H1 (cell line): ENCODE data around the gene ATP1A1. TPM values are rescaled to one million over a fixed set of nuclear protein-coding genes. Genes with fewer than 3 reads are reported as not detected.

ENCODE experiments used
- CTCF ChIA-PET: fragments of 300-600 bp; sonication (Branson Sonifier 250); formaldehyde crosslinking; loops from one replicate; lab custom pipeline; 2021; ENCODE audit not compliant: partially characterized antibody; lab: Charles Lee
- POLR2A ChIA-PET: fragments of 300-600 bp; sonication (Branson Sonifier 250); formaldehyde crosslinking; loops from one replicate; lab custom pipeline; 2021; ENCODE audit warnings: inconsistent platforms; ENCODE audit not compliant: partially characterized antibody; lab: Charles Lee
- DNase-seq, 2 experiments: peaks; one replicate each; pipeline versions ENCODE4 v3.0.0 to v3.0.0-alpha.2; 2010 to 2022; ENCODE audit warnings: low spot score in 2 of 2, low read depth in 1 of 2, mixed read lengths in 1 of 2
- FAIRE-seq: peaks from 2 replicates; lab custom pipeline; 2011; peaks lifted over from hg19 to GRCh38; lab: Jason Lieb, UNC
- H2AFZ ChIP-seq: 2 replicates; pipeline ENCODE4 v1.8.1; 2012; ENCODE audit warnings: low read length, inconsistent platforms
- H2AK5ac ChIP-seq: 2 replicates; pipeline ENCODE4 v1.6.1; 2013; ENCODE audit warnings: low read depth, low read length
- H2BK120ac ChIP-seq: replicated peaks from 2 replicates; pipeline ENCODE3; 2013; ENCODE audit warnings: low read depth, low read length, inconsistent platforms
- H2BK12ac ChIP-seq: 2 replicates; pipeline ENCODE4 v1.6.1; 2013; ENCODE audit warnings: low read depth, low read length
- H2BK15ac ChIP-seq: 2 replicates; pipeline ENCODE4 v1.6.1; 2013; ENCODE audit warnings: low read length
- H2BK20ac ChIP-seq: 2 replicates; pipeline ENCODE4 v1.6.1; 2013; ENCODE audit warnings: low read length
- H2BK5ac ChIP-seq: 2 replicates; pipeline ENCODE4 v1.6.1; 2013; ENCODE audit warnings: low read depth, low read length
- H3K14ac ChIP-seq: 2 replicates; pipeline ENCODE4 v1.6.1; 2013; ENCODE audit warnings: inconsistent platforms; ENCODE audit not compliant: insufficient read length
- H3K18ac ChIP-seq: 2 replicates; pipeline ENCODE4 v1.6.1; 2013; ENCODE audit warnings: low read length; ENCODE audit errors: extremely low read depth
- H3K23ac ChIP-seq: 2 replicates; pipeline ENCODE4 v1.6.1; 2013; ENCODE audit warnings: inconsistent platforms; ENCODE audit not compliant: insufficient read length
- H3K23me2 ChIP-seq: 2 replicates; pipeline ENCODE4 v1.6.1; 2013; ENCODE audit warnings: low read depth, low read length
- H3K27ac ChIP-seq: 2 replicates; pipeline ENCODE4 v1.6.1; 2011; ENCODE audit warnings: low read depth, low read length, inconsistent platforms
- H3K27me3 ChIP-seq, 4 experiments: replicated peaks in 1 of 4; 1 replicate in 1 of 4; 2 replicates in 3 of 4; pipeline versions ENCODE4 v1.6.1 to v1.8.1; 2011 to 2013; ENCODE audit warnings: low read length in 3 of 4, mild to moderate bottlenecking in 3 of 4, inconsistent platforms in 2 of 4, mixed read lengths in 2 of 4, moderate library complexity in 1 of 4; ENCODE audit not compliant: control insufficient read depth in 3 of 4, insufficient read depth in 3 of 4; ENCODE audit errors: extremely low read depth in 1 of 4
- H3K36me3 ChIP-seq, 4 experiments: 2 replicates each; pipeline versions ENCODE4 v1.6.1 to v1.8.1; 2011 to 2013; ENCODE audit warnings: mild to moderate bottlenecking in 4 of 4, low read length in 3 of 4, moderate library complexity in 2 of 4, control low read depth in 1 of 4, inconsistent platforms in 1 of 4; ENCODE audit not compliant: insufficient read depth in 4 of 4, control insufficient read depth in 2 of 4
- H3K4ac ChIP-seq: replicated peaks from 2 replicates; pipeline ENCODE3; 2013; ENCODE audit warnings: low read length, low read depth, mixed read lengths, inconsistent platforms; ENCODE audit not compliant: insufficient read length
- H3K4me1 ChIP-seq, 4 experiments: replicated peaks in 1 of 4; 1 replicate in 1 of 4; 2 replicates in 3 of 4; pipeline versions ENCODE4 v1.6.1 to v1.8.1; 2011 to 2013; ENCODE audit warnings: low read length in 3 of 4, inconsistent platforms in 2 of 4, mixed read lengths in 1 of 4; ENCODE audit not compliant: insufficient read depth in 4 of 4, control insufficient read depth in 3 of 4
- H3K4me2 ChIP-seq, 2 experiments: 2 replicates each; pipeline versions ENCODE4 v1.6.1 to v1.8.1; 2011 to 2013; ENCODE audit warnings: low read depth in 2 of 2, low read length in 2 of 2, control low read depth in 1 of 2, inconsistent platforms in 1 of 2, mild to moderate bottlenecking in 1 of 2; ENCODE audit not compliant: insufficient read depth in 1 of 2
- H3K4me3 ChIP-seq, 4 experiments: fragments of 200-600, 300-600 bp in 1 of 4; sonication (generic), shearing (Covaris generic), sonication (Bioruptor Twin) in 1 of 4; 2 replicates each; pipeline versions ENCODE4 v1.5.1 to v1.8.1; 2011 to 2016; ENCODE audit warnings: low read length in 4 of 4, low read depth in 3 of 4, control low read depth in 2 of 4, inconsistent platforms in 2 of 4, mild to moderate bottlenecking in 2 of 4, mixed read lengths in 1 of 4, moderate library complexity in 1 of 4; ENCODE audit not compliant: insufficient read depth in 2 of 4; ENCODE audit errors: extremely low read depth in 1 of 4
- H3K56ac ChIP-seq: replicated peaks from 2 replicates; pipeline ENCODE3; 2013; ENCODE audit warnings: low read depth, mild to moderate bottlenecking, mixed read lengths, low read length, inconsistent platforms; ENCODE audit not compliant: insufficient read length
- H3K79me1 ChIP-seq: 2 replicates; pipeline ENCODE4 v1.6.1; 2013; ENCODE audit warnings: low read depth, low read length, control low read depth
- H3K79me2 ChIP-seq, 2 experiments: 2 replicates each; pipeline versions ENCODE4 v1.6.1 to v1.8.1; 2012 to 2013; ENCODE audit warnings: low read length in 2 of 2, mild to moderate bottlenecking in 2 of 2, inconsistent platforms in 1 of 2; ENCODE audit not compliant: insufficient read depth in 2 of 2, control insufficient read depth in 1 of 2
- H3K9ac ChIP-seq, 4 experiments: replicated peaks in 1 of 4; 1 replicate in 1 of 4; 2 replicates in 3 of 4; pipeline versions ENCODE4 v1.6.1 to v1.8.1; 2011 to 2013; ENCODE audit warnings: low read depth in 3 of 4, low read length in 3 of 4, control low read depth in 2 of 4, mild to moderate bottlenecking in 2 of 4, moderate library complexity in 2 of 4, inconsistent platforms in 1 of 4; ENCODE audit errors: extremely low read depth in 1 of 4
- H3K9me3 ChIP-seq, 2 experiments: 2 replicates each; pipeline versions ENCODE4 v1.6.1 to v1.8.1; 2012 to 2013; ENCODE audit warnings: mild to moderate bottlenecking in 2 of 2, moderate library complexity in 2 of 2, control low read depth in 1 of 2, inconsistent platforms in 1 of 2, low read depth in 1 of 2, low read length in 1 of 2, mixed read lengths in 1 of 2; ENCODE audit not compliant: insufficient read depth in 2 of 2
- H4K20me1 ChIP-seq, 2 experiments: replicated peaks in 1 of 2; 2 replicates each; pipeline versions ENCODE3 to v1.8.1; 2011 to 2013; ENCODE audit warnings: inconsistent platforms in 2 of 2, low read length in 2 of 2, mild to moderate bottlenecking in 1 of 2; ENCODE audit not compliant: insufficient read depth in 2 of 2, control insufficient read depth in 1 of 2
- H4K5ac ChIP-seq: 2 replicates; pipeline ENCODE4 v1.6.1; 2013; ENCODE audit warnings: low read length, low read depth, mixed read lengths, inconsistent platforms; ENCODE audit not compliant: insufficient read length
- H4K8ac ChIP-seq: 2 replicates; pipeline ENCODE4 v1.8.0; 2013; ENCODE audit warnings: mild to moderate bottlenecking, moderate library complexity, low read length, inconsistent platforms; ENCODE audit not compliant: insufficient read depth; ENCODE audit errors: extremely low read depth
- H4K91ac ChIP-seq: replicated peaks from 2 replicates; pipeline ENCODE3; 2013; ENCODE audit warnings: low read length, mixed read lengths, inconsistent platforms; ENCODE audit not compliant: insufficient read length
- CBX8 ChIP-seq: fragments of 300-800, 300-1000 bp; sonication (generic); IDR thresholded peaks from 2 replicates; pipeline ENCODE4 v1.7.1; 2016; ENCODE audit warnings: low read depth, low read length, borderline replicate concordance
- CHD2 ChIP-seq: IDR thresholded peaks from 2 replicates; pipeline ENCODE4 v1.6.1; 2012; ENCODE audit warnings: low read length, improper control_type of control experiment
- CTBP2 ChIP-seq: IDR thresholded peaks from 2 replicates; pipeline ENCODE4 v1.7.0; 2011; ENCODE audit warnings: borderline replicate concordance, mild to moderate bottlenecking, moderate library complexity, mixed read lengths, low read length; ENCODE audit not compliant: insufficient read depth, insufficient read length
- HDAC6 ChIP-seq: IDR thresholded peaks from one replicate; pipeline ENCODE4 v1.7.1; 2012; ENCODE audit warnings: low read depth, mild to moderate bottlenecking, inconsistent platforms, low read length, moderate library complexity
- JUN ChIP-seq: IDR thresholded peaks from 2 replicates; pipeline ENCODE4 v1.6.1; 2011; ENCODE audit warnings: low read depth, mild to moderate bottlenecking, improper control_type of control experiment, low read length
- RBBP5 ChIP-seq: IDR thresholded peaks from 2 replicates; pipeline ENCODE4 v1.7.1; 2012; ENCODE audit warnings: low read depth, mild to moderate bottlenecking, inconsistent platforms, low read length, moderate library complexity, borderline replicate concordance
- RNF2 ChIP-seq: fragments of 200-900, 300-1000 bp; sonication (generic); IDR thresholded peaks from 2 replicates; pipeline ENCODE4 v1.7.1; 2016; ENCODE audit warnings: borderline replicate concordance, low read depth, mild to moderate bottlenecking, antibody characterized with exemption, low read length; ENCODE audit not compliant: poor library complexity, severe bottlenecking; ENCODE audit errors: missing control alignments
- SIN3A ChIP-seq, 2 experiments: IDR thresholded peaks in 1 of 2; conservative IDR thresholded peaks in 1 of 2; 2 replicates each; pipeline ENCODE4 v1.6.1; 2011 to 2012; ENCODE audit warnings: low read length in 2 of 2, improper control_type of control experiment in 1 of 2, low read depth in 1 of 2, mild to moderate bottlenecking in 1 of 2
- WGBS, 2 experiments: shearing (Covaris generic) in 1 of 2; methylation state at CpG; one replicate each; pipeline versions ENCODE4 v1.1.6 to v1.1.7; 2013 to 2015; ENCODE audit warnings: low lambda C conversion rate in 2 of 2, mixed read lengths in 2 of 2, inconsistent platforms in 1 of 2, low coverage in 1 of 2, missing lambda C conversion rate in 1 of 2; ENCODE audit not compliant: insufficient replicate concordance in 2 of 2, insufficient coverage in 1 of 2, insufficient read length in 1 of 2; ENCODE audit errors: extremely low coverage in 1 of 2, missing lambda C conversion rate in 1 of 2; 5-methylcytosine and 5-hydroxymethylcytosine counted together
- polyA plus RNA-seq, 7 experiments: library from polyadenylated mRNA; depleted of rRNA in 3 of 7; stranded (reverse) in 5 of 7; unstranded in 2 of 7; fragments of >200 nt in 5 of 7; fragments of 200-250 nt in 2 of 7; gene quantifications; 1 replicate in 5 of 7; 2 replicates in 1 of 7; 4 replicates in 1 of 7; pipeline versions ENCODE4 v1.2.1 to v1.2.3, GENCODE V29; 2011 to 2013; ENCODE audit warnings: missing spikeins in 2 of 7, mixed read lengths in 2 of 7
- total RNA-seq: library from RNA; stranded (reverse); fragmentation: NEBNext Ultra II Directional; extraction: Animal tissue kit (Norgen Biotek cat#: 25700); gene quantifications from 2 replicates; pipeline ENCODE4 v1.2.1, GENCODE V29; 2021
- TF ChIP-seq, protein P1 (sequence below): IDR thresholded peaks from 2 replicates; pipeline ENCODE4 v1.6.1; 2011; ENCODE audit warnings: low read length, improper control_type of control experiment
- TF ChIP-seq, protein P2 (sequence below): IDR thresholded peaks from 2 replicates; pipeline ENCODE4 v1.6.1; 2012; ENCODE audit warnings: inconsistent platforms

ATP1A1 gene
- total and polyA plus RNA-seq, 2 of the 8 experiments (the other 6 are each of a cell fraction or from before 2014, with no cell fraction given): 222 to 325 TPM

DNA sequence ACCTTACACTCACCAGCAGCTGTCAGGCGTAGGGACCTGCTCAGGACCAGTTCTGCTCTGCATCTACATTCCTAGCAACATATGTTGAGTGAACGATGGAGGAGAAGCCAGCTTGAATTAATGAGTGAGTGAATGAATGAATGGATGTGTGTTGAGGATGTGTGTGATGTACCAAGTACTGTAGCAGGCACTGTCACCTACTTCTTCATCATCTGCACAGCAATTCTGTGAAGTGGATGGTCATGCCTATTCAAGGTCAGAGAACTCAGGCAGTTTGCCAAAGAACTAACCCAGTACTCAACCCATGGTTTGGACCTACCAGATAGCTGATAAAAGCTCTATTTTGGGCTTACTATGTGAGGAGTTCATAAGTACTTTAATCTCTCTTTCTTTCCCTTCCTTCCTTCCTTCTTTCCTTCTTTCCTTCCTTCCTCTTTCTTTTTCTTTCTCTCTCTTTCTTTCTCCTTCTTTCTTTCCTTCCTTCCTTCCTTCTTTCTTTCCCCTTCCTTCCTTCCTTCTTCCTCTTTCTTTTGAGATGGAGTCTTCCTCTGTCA, 56.9 kb downstream of the ATP1A1 start:
- no peak overlapping the region for H2BK120ac ChIP-seq
- H3K56ac ChIP-seq: no peak overlapping the region
- ChIA-PET CTCF (interaction anchor here (0.7 to 4.2 kb wide), 6 partner anchors 13 to 532 kb away, joined by 3 to 16 read pairs (median 6); no protein-coding TSS in a partner anchor), POLR2A (interaction anchor here (0.6 to 1.4 kb wide), 2 partner anchors 13 to 33 kb away, joined by 3 to 5 read pairs; no protein-coding TSS in a partner anchor)
- no peak overlapping the region for H2BK12ac ChIP-seq
- H3K79me1 ChIP-seq: no peaks in the 10 kb centered on the region
- FAIRE-seq: no peak
- 95% methylated on average over 2 of the region's 2 CpGs; no CpG with 5 or more reads in 1 of the 2 experiments for WGBS, 2 experiments
- H4K20me1 ChIP-seq: peaks cover 0 to under 1% of the 10 kb centered on the region in 2 experiments
- DNase-seq: no peak
- H3K23me2 ChIP-seq: no peaks in the 10 kb centered on the region
- H3K9me3 ChIP-seq: no peaks in the 10 kb centered on the region
- no peak overlapping the region for H2BK20ac ChIP-seq
- no peak overlapping the region for H3K9ac ChIP-seq
- no peaks in the 10 kb centered on the region for H3K36me3 ChIP-seq
- H3K27ac ChIP-seq: no peak overlapping the region
- no peak overlapping the region for H3K4me3 ChIP-seq
- no peak overlapping the region for H4K91ac ChIP-seq
- H2BK5ac ChIP-seq: no peak overlapping the region
- no peak overlapping the region for H3K23ac ChIP-seq
- H2BK15ac ChIP-seq: no peak overlapping the region
- no peak overlapping the region for H3K18ac ChIP-seq
- H3K4me2 ChIP-seq: no peak overlapping the region
- H3K79me2 ChIP-seq: no peaks in the 10 kb centered on the region
- H2AFZ ChIP-seq: no peak overlapping the region
- H4K5ac ChIP-seq: no peak overlapping the region
- H4K8ac ChIP-seq: no peak overlapping the region
- H3K14ac ChIP-seq: no peak overlapping the region
- peaks cover 0 to 3% (median 0%) of the 10 kb centered on the region in 4 experiments; a peak in 1 of 7 replicates for H3K4me1 ChIP-seq
- H2AK5ac ChIP-seq: no peak overlapping the region
- no peak overlapping the region for H3K4ac ChIP-seq
- H3K27me3 ChIP-seq: no peaks in the 10 kb centered on the region
- TF ChIP-seq, protein P1, sequence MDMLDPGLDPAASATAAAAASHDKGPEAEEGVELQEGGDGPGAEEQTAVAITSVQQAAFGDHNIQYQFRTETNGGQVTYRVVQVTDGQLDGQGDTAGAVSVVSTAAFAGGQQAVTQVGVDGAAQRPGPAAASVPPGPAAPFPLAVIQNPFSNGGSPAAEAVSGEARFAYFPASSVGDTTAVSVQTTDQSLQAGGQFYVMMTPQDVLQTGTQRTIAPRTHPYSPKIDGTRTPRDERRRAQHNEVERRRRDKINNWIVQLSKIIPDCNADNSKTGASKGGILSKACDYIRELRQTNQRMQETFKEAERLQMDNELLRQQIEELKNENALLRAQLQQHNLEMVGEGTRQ: no peak
- no peak for TF ChIP-seq JUN
- no peak for TF ChIP-seq CTBP2
- TF ChIP-seq, protein P2, sequence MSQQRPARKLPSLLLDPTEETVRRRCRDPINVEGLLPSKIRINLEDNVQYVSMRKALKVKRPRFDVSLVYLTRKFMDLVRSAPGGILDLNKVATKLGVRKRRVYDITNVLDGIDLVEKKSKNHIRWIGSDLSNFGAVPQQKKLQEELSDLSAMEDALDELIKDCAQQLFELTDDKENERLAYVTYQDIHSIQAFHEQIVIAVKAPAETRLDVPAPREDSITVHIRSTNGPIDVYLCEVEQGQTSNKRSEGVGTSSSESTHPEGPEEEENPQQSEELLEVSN: no peak
- no peak for TF ChIP-seq RBBP5
- TF ChIP-seq RNF2: no peak
- no peak for TF ChIP-seq CBX8
- TF ChIP-seq HDAC6: no peak
- TF ChIP-seq SIN3A (conservative IDR thresholded peaks at IDR 0.05 in 1 of 2, IDR thresholded peaks at IDR 0.05 in 1 of 2; ENCODE audit: low read depth in 1 of 2, low read length in 2 of 2): no peak
- no peak for TF ChIP-seq CHD2
